Measurements from ENCODE around the gene TMCC2. TPM values are rescaled to one million over a fixed set of nuclear protein-coding genes. Genes with fewer than 3 reads are reported as not detected.

TMCC2 gene
- total RNA-seq, 1 donor from 2014 or later: 6.8 TPM

DNA sequence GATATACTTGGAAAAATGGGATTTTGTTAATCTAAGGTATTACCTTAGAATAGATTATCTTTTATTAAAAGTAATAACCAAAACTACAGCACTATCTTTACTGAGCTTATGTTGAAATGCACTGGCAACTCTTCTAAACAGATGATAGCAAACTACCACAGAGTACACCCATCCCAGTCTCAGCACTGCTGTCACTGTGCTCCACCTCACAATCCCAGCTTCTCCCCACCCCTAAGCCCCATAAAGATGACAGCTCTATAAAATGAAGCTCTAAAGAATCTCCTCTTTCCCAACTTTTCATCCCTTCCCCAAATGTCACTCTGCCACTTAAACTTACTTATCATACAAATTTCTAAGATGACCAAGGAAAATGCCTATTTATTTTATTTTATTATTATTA is 22.7 kb upstream of the TMCC2 start:
- Mint-ChIP-seq H3K9me3 (no peaks in the 10 kb centered on the region), H3K4me3 (no peak overlapping the region), H3K4me1 (peaks cover 10% of the 10 kb centered on the region), H3K27ac (no peak overlapping the region), H3K36me3 (no peaks in the 10 kb centered on the region), H3K27me3 (ENCODE audit: low read depth) (no peaks in the 10 kb centered on the region)
- TF ChIP-seq, protein P1, sequence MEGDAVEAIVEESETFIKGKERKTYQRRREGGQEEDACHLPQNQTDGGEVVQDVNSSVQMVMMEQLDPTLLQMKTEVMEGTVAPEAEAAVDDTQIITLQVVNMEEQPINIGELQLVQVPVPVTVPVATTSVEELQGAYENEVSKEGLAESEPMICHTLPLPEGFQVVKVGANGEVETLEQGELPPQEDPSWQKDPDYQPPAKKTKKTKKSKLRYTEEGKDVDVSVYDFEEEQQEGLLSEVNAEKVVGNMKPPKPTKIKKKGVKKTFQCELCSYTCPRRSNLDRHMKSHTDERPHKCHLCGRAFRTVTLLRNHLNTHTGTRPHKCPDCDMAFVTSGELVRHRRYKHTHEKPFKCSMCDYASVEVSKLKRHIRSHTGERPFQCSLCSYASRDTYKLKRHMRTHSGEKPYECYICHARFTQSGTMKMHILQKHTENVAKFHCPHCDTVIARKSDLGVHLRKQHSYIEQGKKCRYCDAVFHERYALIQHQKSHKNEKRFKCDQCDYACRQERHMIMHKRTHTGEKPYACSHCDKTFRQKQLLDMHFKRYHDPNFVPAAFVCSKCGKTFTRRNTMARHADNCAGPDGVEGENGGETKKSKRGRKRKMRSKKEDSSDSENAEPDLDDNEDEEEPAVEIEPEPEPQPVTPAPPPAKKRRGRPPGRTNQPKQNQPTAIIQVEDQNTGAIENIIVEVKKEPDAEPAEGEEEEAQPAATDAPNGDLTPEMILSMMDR (IDR thresholded peaks at IDR 0.05; ENCODE audit: unreplicated experiment): no peak
- DNase-seq (ENCODE audit: low spot score in 2 of 2, unreplicated experiment in 2 of 2): no peak

DNA sequence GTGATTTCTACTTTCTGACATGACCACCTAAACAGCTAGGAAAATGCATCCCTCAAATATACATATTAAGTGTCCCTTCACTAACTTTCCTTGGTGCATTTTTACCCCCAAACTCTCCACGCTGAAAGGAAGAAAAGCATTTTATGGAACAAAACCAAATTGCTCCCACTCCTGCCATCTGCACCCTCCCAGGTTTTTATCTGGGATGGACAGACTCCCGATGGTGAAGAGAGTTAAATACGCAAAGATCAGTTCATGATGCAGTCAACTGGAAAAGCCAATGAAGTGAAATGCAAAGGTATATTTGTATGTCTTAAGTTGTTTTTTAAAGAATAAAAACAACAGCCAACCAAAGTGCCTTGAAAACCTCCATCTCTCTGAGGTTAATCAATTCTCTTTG is 18.9 kb upstream of the TMCC2 start:
- Mint-ChIP-seq H3K27me3 (ENCODE audit: low read depth) (no peaks in the 10 kb centered on the region), H3K9me3 (no peaks in the 10 kb centered on the region), H3K27ac (no peak overlapping the region), H3K36me3 (no peaks in the 10 kb centered on the region), H3K4me3 (peak overlapping the region; percentile 24), H3K4me1 (peaks cover 21% of the 10 kb centered on the region)
- no peak for DNase-seq (ENCODE audit: low spot score in 2 of 2, unreplicated experiment in 2 of 2)
- TF ChIP-seq, protein P1 (IDR thresholded peaks at IDR 0.05; ENCODE audit: unreplicated experiment): no peak

DNA sequence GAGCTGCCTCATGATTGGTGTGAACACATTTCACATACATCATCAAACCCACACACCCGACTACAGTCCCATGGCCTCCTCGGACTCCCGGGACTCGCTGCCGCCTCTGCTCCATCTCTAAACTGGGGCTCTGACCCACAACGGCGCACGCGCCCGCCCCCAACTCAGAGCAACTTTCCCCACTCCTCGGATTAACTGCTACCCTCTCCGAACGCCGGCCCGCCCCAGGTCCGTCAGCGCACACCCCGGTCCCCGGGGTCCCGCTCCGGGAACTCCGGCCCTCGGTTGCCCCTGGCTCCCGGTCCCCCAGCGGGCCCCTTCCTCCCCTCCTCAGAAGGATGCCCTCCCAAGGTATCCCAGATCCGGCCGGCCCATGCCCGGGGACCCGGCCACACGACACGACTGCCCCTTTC is 17.0 kb upstream of the TMCC2 start:
- Mint-ChIP-seq H3K9me3 (no peaks in the 10 kb centered on the region), H3K27ac (peak overlapping the region; percentile 93), H3K4me3 (peak overlapping the region; percentile 91), H3K36me3 (no peaks in the 10 kb centered on the region), H3K4me1 (peaks cover 16% of the 10 kb centered on the region), H3K27me3 (ENCODE audit: low read depth) (peaks cover 9% of the 10 kb centered on the region)
- TF ChIP-seq, protein P1 (IDR thresholded peaks at IDR 0.05; ENCODE audit: unreplicated experiment): no peak
- DNase-seq (ENCODE audit: low spot score in 2 of 2, unreplicated experiment in 2 of 2): peak; percentile 24 to 65

DNA sequence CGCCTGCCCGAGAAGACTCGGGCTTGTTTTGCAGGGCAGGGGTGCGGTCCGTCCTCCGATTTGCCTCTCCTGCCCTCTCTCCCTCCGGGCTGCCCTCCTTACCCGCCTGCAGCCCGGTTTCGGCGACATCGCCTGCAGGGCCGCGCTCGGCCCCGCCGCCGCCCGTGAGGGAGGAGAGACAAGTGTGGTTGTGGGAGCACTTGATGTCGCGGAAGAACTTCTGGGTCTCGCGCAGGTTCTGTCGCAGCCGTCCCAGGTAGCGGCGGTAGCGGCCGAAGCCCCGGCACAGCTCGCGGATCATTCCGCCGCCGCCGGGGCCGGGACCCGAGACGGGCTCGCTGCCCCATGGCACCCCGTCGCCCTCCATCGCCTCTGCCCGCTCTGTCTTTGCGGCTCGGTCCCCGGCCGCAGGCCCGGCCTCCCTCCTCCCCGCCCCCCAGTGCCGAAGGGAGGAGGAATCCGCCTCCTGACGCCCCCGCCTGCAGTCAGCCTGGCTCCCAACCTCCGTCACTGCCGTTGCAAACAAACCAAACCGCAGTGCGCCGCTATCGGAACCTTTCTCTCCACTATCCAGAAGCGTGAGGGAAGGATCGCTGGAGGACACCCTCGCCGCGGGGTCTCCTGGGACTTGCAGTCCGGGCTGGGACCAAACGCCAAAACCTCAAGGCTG is 16.4 kb upstream of the TMCC2 start, which contains the start of gene DSTYK:
Gene DSTYK (minus strand): TSS at position 534 of the 670 bp plus-strand sequence. CDS start 167 bp downstream, at position 367.
- peak within 1 kb of the TSS; percentile 91 for H3K4me3 Mint-ChIP-seq
- H3K27me3 Mint-ChIP-seq (ENCODE audit: low read depth): peaks cover 9% of the 10 kb centered on the region
- H3K9me3 Mint-ChIP-seq: no peaks in the 10 kb centered on the region
- H3K27ac Mint-ChIP-seq: peak within 1 kb of the TSS; percentile 93
- H3K4me1 Mint-ChIP-seq: peaks cover 16% of the 10 kb centered on the region
- no peaks in the 10 kb centered on the region for H3K36me3 Mint-ChIP-seq
- TF ChIP-seq, protein P1 (IDR thresholded peaks at IDR 0.05; ENCODE audit: unreplicated experiment): no peak
- peak; percentile 80 to 88 for DNase-seq (ENCODE audit: low spot score in 2 of 2, unreplicated experiment in 2 of 2)

DNA sequence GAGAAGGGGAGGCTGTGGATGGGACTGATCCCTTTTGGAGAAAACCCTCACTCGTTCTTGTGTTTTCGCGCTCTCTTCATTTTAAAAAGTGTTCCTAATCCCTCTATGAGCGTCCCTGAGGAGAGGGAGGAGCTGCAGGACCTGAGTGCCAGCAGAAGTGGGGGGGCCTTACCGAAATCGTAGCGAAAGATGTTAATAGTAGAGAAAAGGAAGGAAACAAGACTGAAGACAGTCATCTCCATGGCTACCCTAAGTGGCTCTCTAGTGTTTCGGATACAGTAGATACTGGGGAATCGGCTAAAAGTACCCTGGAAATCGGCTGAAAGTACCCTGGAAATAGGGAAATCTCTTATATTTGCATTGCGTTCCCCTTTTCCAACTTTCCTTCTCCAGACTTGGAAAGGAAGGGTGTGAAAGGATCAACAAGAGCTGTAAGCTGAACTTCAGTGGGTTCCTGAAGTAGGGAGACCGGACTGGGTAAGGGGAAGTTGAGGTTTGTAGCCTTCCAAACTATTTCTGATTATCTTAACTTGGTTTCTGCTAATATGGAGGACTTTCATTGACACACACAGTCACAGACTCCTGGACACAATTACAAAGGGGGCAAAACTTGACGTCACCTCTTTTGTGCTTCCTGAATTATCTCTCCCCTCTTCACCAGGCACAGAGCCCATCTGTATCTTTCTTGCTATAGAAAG is 15.8 kb upstream of the TMCC2 start:
- no peak for DNase-seq (ENCODE audit: low spot score in 2 of 2, unreplicated experiment in 2 of 2)
- Mint-ChIP-seq H3K9me3 (no peaks in the 10 kb centered on the region), H3K4me1 (peaks cover 16% of the 10 kb centered on the region), H3K27ac (peak overlapping the region; percentile 93), H3K27me3 (ENCODE audit: low read depth) (peaks cover 10% of the 10 kb centered on the region), H3K4me3 (peak overlapping the region; percentile 91), H3K36me3 (no peaks in the 10 kb centered on the region)
- TF ChIP-seq, protein P1 (IDR thresholded peaks at IDR 0.05; ENCODE audit: unreplicated experiment): no peak
